Hepatocyte (in vitro differentiated cells): Measurements from ENCODE around the gene IL1RAPL2. TPM values are rescaled to one million over a fixed set of nuclear protein-coding genes. Genes with fewer than 3 reads are reported as not detected.
"Not testable (repeated sequence)": the region's sequence is repeated elsewhere in the genome, so short reads cannot be mapped to it uniquely, and the experiment has no call there.

ENCODE experiments used
- DNase-seq: peaks from one replicate; pipeline ENCODE4 v3.0.0-alpha.2; 2016; ENCODE audit warnings: low spot score
- H2AFZ ChIP-seq: fragments of 200-600 bp; sonication (generic); 2 replicates; pipeline ENCODE4 v1.6.0; 2016; ENCODE audit warnings: antibody characterized with exemption, mild to moderate bottlenecking
- H3K27ac ChIP-seq: fragments of 200-600 bp; sonication (generic); 2 replicates; pipeline ENCODE4 v1.5.1; 2016; ENCODE audit warnings: mild to moderate bottlenecking
- H3K27me3 ChIP-seq: fragments of 200-600 bp; sonication (generic); 2 replicates; pipeline ENCODE4 v1.6.1; 2016
- H3K36me3 ChIP-seq: fragments of 200-600 bp; sonication (generic); replicated peaks from 2 replicates; pipeline ENCODE4 v1.5.1; 2016; ENCODE audit warnings: low read depth; ENCODE audit not compliant: insufficient read depth
- H3K4me1 ChIP-seq: fragments of 200-600 bp; sonication (generic); 2 replicates; pipeline ENCODE4 v1.5.1; 2016; ENCODE audit warnings: mild to moderate bottlenecking, moderate library complexity; ENCODE audit not compliant: insufficient read depth
- H3K4me2 ChIP-seq: fragments of 200-600 bp; sonication (generic); 2 replicates; pipeline ENCODE4 v1.6.0; 2016
- H3K4me3 ChIP-seq: fragments of 200-600 bp; sonication (generic); 2 replicates; pipeline ENCODE4 v1.5.1; 2016; ENCODE audit warnings: mild to moderate bottlenecking
- H3K79me2 ChIP-seq: fragments of 200-600 bp; sonication (generic); 2 replicates; pipeline ENCODE4 v1.6.0; 2017; ENCODE audit warnings: mild to moderate bottlenecking
- H3K9me2 ChIP-seq: fragments of 200-600 bp; sonication (generic); replicated peaks from 2 replicates; pipeline ENCODE4 v1.6.0; 2017; ENCODE audit warnings: mild to moderate bottlenecking; ENCODE audit not compliant: insufficient read depth
- H3K9me3 ChIP-seq: fragments of 200-600 bp; sonication (generic); 2 replicates; pipeline ENCODE4 v1.5.1; 2016; ENCODE audit warnings: low read depth, mild to moderate bottlenecking
- H4K20me1 ChIP-seq: fragments of 200-600 bp; sonication (generic); 2 replicates; pipeline ENCODE4 v1.6.0; 2016; ENCODE audit warnings: mild to moderate bottlenecking; ENCODE audit not compliant: insufficient read depth, poor library complexity, severe bottlenecking
- EZH2 ChIP-seq: fragments of 200-600 bp; sonication (generic); IDR thresholded peaks from 2 replicates; pipeline ENCODE4 v1.6.1; 2016; ENCODE audit warnings: antibody characterized with exemption, mild to moderate bottlenecking, borderline replicate concordance
- EZH2phosphoT487 ChIP-seq: fragments of 200-600 bp; sonication (generic); IDR thresholded peaks from one replicate; pipeline ENCODE4 v1.6.1; 2018; ENCODE audit warnings: antibody characterized with exemption, mild to moderate bottlenecking, low read depth, moderate library complexity; ENCODE audit not compliant: unreplicated experiment, severe bottlenecking
- WGBS: methylation state at CpG from one replicate; pipeline ENCODE4 v1.1.6; 2016; ENCODE audit warnings: low lambda C conversion rate; ENCODE audit errors: missing lambda C conversion rate; 5-methylcytosine and 5-hydroxymethylcytosine counted together
- polyA plus RNA-seq: library from polyadenylated mRNA; unstranded; fragments of >200 nt; fragmentation: Nextera tagmentation; extraction: Ambion mirVana; gene quantifications from 2 replicates; pipeline ENCODE4 v1.2.1, GENCODE V29; 2016
- total RNA-seq: library from RNA; depleted of rRNA; stranded (reverse); fragments of >200 nt; gene quantifications from 2 replicates; pipeline ENCODE4 v1.2.3, GENCODE V29; 2014
- TF ChIP-seq, protein P1 (sequence below): fragments of 200-600 bp; sonication (generic); IDR thresholded peaks from 2 replicates; pipeline ENCODE4 v1.5.1; 2016; ENCODE audit warnings: antibody characterized with exemption, mild to moderate bottlenecking; ENCODE audit not compliant: poor library complexity

Gene IL1RAPL2
- total and polyA plus RNA-seq, 2 experiments from 2014 or later, result 0.40 TPM; not detected in 1

DNA sequence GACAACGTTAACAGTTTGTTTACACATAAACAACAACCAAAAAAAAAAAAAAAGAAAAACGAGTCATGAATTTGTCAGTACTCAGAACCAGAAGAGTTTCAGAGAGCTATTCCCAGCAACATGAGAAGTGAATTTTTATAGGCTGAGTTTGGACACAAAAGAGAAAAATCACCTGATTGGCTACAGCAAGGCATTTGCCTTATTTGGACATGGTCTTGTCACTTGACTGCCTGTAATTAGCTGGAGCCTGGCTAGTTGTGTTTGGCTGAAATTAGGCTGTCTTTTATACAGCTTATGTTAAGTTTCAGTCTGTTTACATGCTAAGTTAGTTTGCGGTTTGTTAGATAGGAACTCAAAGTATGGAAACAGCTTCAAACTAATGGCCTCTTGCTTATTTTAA is 655.4 kb downstream of the IL1RAPL2 start:
- DNase-seq, result no peak

DNA sequence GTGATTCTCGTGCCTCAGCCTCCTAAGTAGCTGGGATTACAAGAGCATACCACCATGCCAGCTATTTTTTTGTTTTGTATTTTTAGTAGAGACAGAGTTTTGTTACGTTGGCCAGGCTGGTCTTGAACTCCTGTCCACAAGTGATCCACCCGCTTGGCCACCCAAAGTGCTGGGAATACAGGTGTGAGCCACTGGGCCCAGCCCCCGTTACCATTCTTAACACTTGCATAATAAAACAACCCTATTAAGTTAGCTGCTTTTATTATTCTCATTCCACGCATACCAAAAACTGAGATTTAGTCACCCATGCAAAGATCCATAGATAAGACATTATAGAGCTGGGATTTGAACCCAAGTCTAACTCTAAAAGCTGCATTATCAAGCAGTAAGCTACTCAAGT is 660.5 kb downstream of the IL1RAPL2 start:
- no peaks in the 10 kb centered on the region for H3K9me2 ChIP-seq
- H3K79me2 ChIP-seq, result no peaks in the 10 kb centered on the region
- H3K4me2 ChIP-seq, result no peak overlapping the region
- DNase-seq, result no peak
- TF ChIP-seq EZH2phosphoT487 (no peak), EZH2 (no peak)
- TF ChIP-seq, protein P1, sequence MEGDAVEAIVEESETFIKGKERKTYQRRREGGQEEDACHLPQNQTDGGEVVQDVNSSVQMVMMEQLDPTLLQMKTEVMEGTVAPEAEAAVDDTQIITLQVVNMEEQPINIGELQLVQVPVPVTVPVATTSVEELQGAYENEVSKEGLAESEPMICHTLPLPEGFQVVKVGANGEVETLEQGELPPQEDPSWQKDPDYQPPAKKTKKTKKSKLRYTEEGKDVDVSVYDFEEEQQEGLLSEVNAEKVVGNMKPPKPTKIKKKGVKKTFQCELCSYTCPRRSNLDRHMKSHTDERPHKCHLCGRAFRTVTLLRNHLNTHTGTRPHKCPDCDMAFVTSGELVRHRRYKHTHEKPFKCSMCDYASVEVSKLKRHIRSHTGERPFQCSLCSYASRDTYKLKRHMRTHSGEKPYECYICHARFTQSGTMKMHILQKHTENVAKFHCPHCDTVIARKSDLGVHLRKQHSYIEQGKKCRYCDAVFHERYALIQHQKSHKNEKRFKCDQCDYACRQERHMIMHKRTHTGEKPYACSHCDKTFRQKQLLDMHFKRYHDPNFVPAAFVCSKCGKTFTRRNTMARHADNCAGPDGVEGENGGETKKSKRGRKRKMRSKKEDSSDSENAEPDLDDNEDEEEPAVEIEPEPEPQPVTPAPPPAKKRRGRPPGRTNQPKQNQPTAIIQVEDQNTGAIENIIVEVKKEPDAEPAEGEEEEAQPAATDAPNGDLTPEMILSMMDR, result no peak
- H3K4me3 ChIP-seq, result no peak overlapping the region
- no peak overlapping the region for H2AFZ ChIP-seq
- no peak overlapping the region for H3K27ac ChIP-seq
- no peaks in the 10 kb centered on the region for H3K27me3 ChIP-seq
- no peaks in the 10 kb centered on the region for H3K9me3 ChIP-seq
- WGBS, result 78% methylated on average over 5 of the region's 5 CpGs
- no peaks in the 10 kb centered on the region for H3K36me3 ChIP-seq
- no peaks in the 10 kb centered on the region for H3K4me1 ChIP-seq
- H4K20me1 ChIP-seq, result no peaks in the 10 kb centered on the region

More for the DNA sequence above, 655.4 kb downstream of the IL1RAPL2 start:
- H3K79me2 ChIP-seq, result no peaks in the 10 kb centered on the region
- H3K4me2 ChIP-seq, result no peak overlapping the region
- H3K4me3 ChIP-seq, result no peak overlapping the region
- H4K20me1 ChIP-seq, result no peaks in the 10 kb centered on the region
- 75% methylated on average over 3 of the region's 3 CpGs for WGBS
- no peaks in the 10 kb centered on the region for H3K9me3 ChIP-seq
- H3K9me2 ChIP-seq, result no peaks in the 10 kb centered on the region
- H3K27ac ChIP-seq, result no peak overlapping the region
- H3K36me3 ChIP-seq, result no peaks in the 10 kb centered on the region
- H3K4me1 ChIP-seq, result no peaks in the 10 kb centered on the region
- TF ChIP-seq, protein P1, result no peak
- TF ChIP-seq EZH2phosphoT487, result no peak
- no peak for TF ChIP-seq EZH2
- no peaks in the 10 kb centered on the region for H3K27me3 ChIP-seq
- H2AFZ ChIP-seq, result no peak overlapping the region

DNA sequence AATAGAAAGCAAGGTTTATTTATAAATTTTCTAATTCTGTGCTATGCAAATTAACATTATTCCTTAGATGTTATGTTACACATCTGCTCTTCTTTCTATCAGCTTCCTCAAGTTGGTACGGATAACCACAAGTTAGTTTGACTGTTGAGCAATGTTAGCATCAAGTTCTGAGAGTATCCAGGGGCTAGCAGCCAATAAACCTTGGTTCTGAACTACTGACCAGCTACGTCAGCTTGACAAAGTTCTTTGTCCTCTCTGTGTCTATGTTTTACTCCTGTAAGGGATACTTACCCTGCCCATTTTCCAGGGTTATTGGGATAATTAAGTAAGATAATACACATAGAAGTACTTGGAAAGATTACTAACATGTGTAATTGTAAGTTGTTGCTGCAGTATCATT is 662.6 kb downstream of the IL1RAPL2 start:
- Histone ChIP-seq H3K79me2 (no peaks in the 10 kb centered on the region), H3K4me3 (no peak overlapping the region), H3K4me1 (no peaks in the 10 kb centered on the region), H3K9me2 (no peaks in the 10 kb centered on the region), H3K4me2 (no peak overlapping the region), H3K36me3 (no peaks in the 10 kb centered on the region), H3K9me3 (no peaks in the 10 kb centered on the region), H3K27ac (no peak overlapping the region), H2AFZ (no peak overlapping the region), H3K27me3 (no peaks in the 10 kb centered on the region), H4K20me1 (no peaks in the 10 kb centered on the region)
- DNase-seq, result no peak
- 49% methylated on average over 2 of the region's 2 CpGs for WGBS
- TF ChIP-seq EZH2 (no peak), EZH2phosphoT487 (no peak)
- TF ChIP-seq, protein P1, result no peak

DNA sequence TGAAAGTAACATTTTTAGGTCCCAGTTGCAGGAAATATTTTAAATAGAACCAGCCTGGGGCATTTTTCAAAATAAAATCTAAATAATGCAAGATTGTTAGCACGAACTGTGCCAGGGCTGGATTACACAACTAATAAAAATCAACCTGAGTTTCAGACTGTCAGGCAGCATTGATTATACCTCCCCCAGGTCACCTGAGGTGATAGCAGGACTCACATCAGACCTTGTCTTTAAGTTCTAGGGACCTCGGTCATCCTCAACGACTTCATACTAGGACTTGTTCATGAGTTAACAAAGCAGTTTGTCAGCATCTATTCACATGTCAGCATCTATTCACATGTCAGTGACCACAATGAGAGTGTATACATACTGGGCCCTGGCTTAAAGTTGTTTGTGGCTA is 663.1 kb downstream of the IL1RAPL2 start:
- no peak for TF ChIP-seq EZH2
- TF ChIP-seq EZH2phosphoT487, result no peak
- TF ChIP-seq, protein P1, result no peak
- Histone ChIP-seq H4K20me1 (no peaks in the 10 kb centered on the region), H2AFZ (no peak overlapping the region), H3K4me2 (no peak overlapping the region), H3K79me2 (no peaks in the 10 kb centered on the region), H3K4me3 (no peak overlapping the region), H3K9me3 (no peaks in the 10 kb centered on the region), H3K27me3 (no peaks in the 10 kb centered on the region), H3K36me3 (no peaks in the 10 kb centered on the region), H3K9me2 (no peaks in the 10 kb centered on the region), H3K4me1 (no peaks in the 10 kb centered on the region), H3K27ac (no peak overlapping the region)
- no peak for DNase-seq
- WGBS, result 85% methylated on average over 3 of the region's 3 CpGs

DNA sequence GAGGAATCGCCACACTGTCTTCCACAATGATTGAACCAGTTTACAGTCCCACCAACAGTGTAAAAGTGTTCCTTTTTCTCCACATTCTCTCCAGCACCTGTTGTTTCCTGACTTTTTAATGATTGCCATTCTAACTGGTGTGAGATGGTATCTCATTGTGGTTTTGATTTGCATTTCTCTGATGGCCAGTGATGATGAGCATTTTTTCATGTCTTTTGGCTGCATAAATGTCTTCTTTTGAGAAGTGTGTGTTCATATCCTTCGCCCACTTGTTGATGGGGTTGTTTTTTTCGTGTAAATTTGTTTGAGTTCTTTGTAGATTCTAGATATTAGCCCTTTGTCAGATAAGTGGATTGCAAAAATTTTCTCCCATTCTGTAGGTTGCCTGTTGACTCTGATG is 671.4 kb downstream of the IL1RAPL2 start:
- H3K9me2 ChIP-seq, H3K36me3 ChIP-seq, H3K9me3 ChIP-seq, H2AFZ ChIP-seq, H3K4me2 ChIP-seq, H3K4me3 ChIP-seq, H3K4me1 ChIP-seq, H3K79me2 ChIP-seq, DNase-seq, H3K27me3 ChIP-seq, H3K27ac ChIP-seq, H4K20me1 ChIP-seq: not testable (repeated sequence)
- WGBS, result 79% methylated on average over 3 of the region's 3 CpGs
